ENCODE results near the gene PIM1. TPM values are rescaled to one million over a fixed set of nuclear protein-coding genes. Genes with fewer than 3 reads are reported as not detected.

PIM1 gene
- total and polyA plus RNA-seq, 3 donors from 2014 or later: 20.4 to 30.8 (median 28.0) TPM

- no peaks in the 10 kb centered on the region for H3K9me3 ChIP-seq
- DNase-seq: no peak
- no peaks in the 10 kb centered on the region for H3K27me3 ChIP-seq
- WGBS, 2 donors: 49 to 57% methylated on average over 4 of the region's 4 CpGs
- intact Hi-C loops (cut with DNase I; ENCODE audit: low total_unique reads): no loop called here
- H3K4me3 ChIP-seq: no peak overlapping the region
- no peak overlapping the region for H3K27ac ChIP-seq
- peaks cover 8% of the 10 kb centered on the region for H3K4me1 ChIP-seq
- H3K36me3 ChIP-seq (ENCODE audit: low read depth, missing control alignments): no peaks in the 10 kb centered on the region
- TF ChIP-seq CTCF (IDR thresholded peaks at IDR 0.05): no peak
- TF ChIP-seq POLR2A (IDR thresholded peaks at IDR 0.05): no peak
Measured at GRCh38 chr6:37142050-37142614, 27.8 kb upstream of the PIM1 start.

GRCh38 chr6:37143585-37143984 lies 26.4 kb upstream of the PIM1 start:
- Histone ChIP-seq H3K4me3 (no peak overlapping the region), H3K36me3 (ENCODE audit: low read depth, missing control alignments) (no peaks in the 10 kb centered on the region), H3K9me3 (no peaks in the 10 kb centered on the region), H3K4me1 (peaks cover 8% of the 10 kb centered on the region), H3K27ac (no peak overlapping the region), H3K27me3 (no peaks in the 10 kb centered on the region)
- intact Hi-C loops (cut with DNase I; ENCODE audit: low total_unique reads): no loop called here
- TF ChIP-seq CTCF (IDR thresholded peaks at IDR 0.05) (no peak), POLR2A (IDR thresholded peaks at IDR 0.05) (no peak)
- WGBS, 2 donors: 90 to 96% methylated on average over 2 of the region's 2 CpGs
- no peak for DNase-seq

GRCh38 chr6:37145443-37145842 lies 24.5 kb upstream of the PIM1 start:
- 94 to 95% methylated on average over 10 of the region's 10 CpGs for WGBS, 2 donors
- DNase-seq: no peak
- intact Hi-C loops (cut with DNase I; ENCODE audit: low total_unique reads): no loop called here
- Histone ChIP-seq H3K27me3 (no peaks in the 10 kb centered on the region), H3K9me3 (no peaks in the 10 kb centered on the region), H3K27ac (no peak overlapping the region), H3K4me1 (peaks cover 8% of the 10 kb centered on the region), H3K4me3 (no peak overlapping the region), H3K36me3 (ENCODE audit: low read depth, missing control alignments) (no peaks in the 10 kb centered on the region)
- TF ChIP-seq CTCF (IDR thresholded peaks at IDR 0.05): no peak
- TF ChIP-seq POLR2A (IDR thresholded peaks at IDR 0.05): no peak

- no peak for TF ChIP-seq POLR2A (IDR thresholded peaks at IDR 0.05)
- TF ChIP-seq CTCF (IDR thresholded peaks at IDR 0.05): no peak
- no peak overlapping the region for H3K4me3 ChIP-seq
- no peak for DNase-seq
Measured at GRCh38 chr6:37146735-37147157, 23.2 kb upstream of the PIM1 start.

GRCh38 chr6:37149745-37150144 lies 20.2 kb upstream of the PIM1 start:
- DNase-seq: no peak
- Histone ChIP-seq H3K4me1 (peaks cover 4% of the 10 kb centered on the region), H3K27ac (no peak overlapping the region), H3K27me3 (no peaks in the 10 kb centered on the region), H3K4me3 (no peak overlapping the region), H3K36me3 (ENCODE audit: low read depth, missing control alignments) (no peaks in the 10 kb centered on the region), H3K9me3 (no peaks in the 10 kb centered on the region)
- TF ChIP-seq POLR2A (IDR thresholded peaks at IDR 0.05) (no peak), CTCF (IDR thresholded peaks at IDR 0.05) (no peak)
- intact Hi-C loops (cut with DNase I; ENCODE audit: low total_unique reads): no loop called here

More at GRCh38 chr6:37146735-37147157, 23.2 kb upstream of the PIM1 start:
- no peak overlapping the region for H3K27ac ChIP-seq
- intact Hi-C loops (cut with DNase I; ENCODE audit: low total_unique reads): no loop called here
- H3K4me1 ChIP-seq: peaks cover 8% of the 10 kb centered on the region
- H3K27me3 ChIP-seq: no peaks in the 10 kb centered on the region
- H3K36me3 ChIP-seq (ENCODE audit: low read depth, missing control alignments): no peaks in the 10 kb centered on the region
- H3K9me3 ChIP-seq: no peaks in the 10 kb centered on the region
- WGBS, 2 donors: 96 to 97% methylated on average over 7 of the region's 7 CpGs
